Stomach (tissue), 9 donors: Measurements from ENCODE around the gene FANCE. TPM values are rescaled to one million over a fixed set of nuclear protein-coding genes. Genes with fewer than 3 reads are reported as not detected.

Experiments
- DNase-seq, 2 donors: peaks; one replicate each; pipeline versions ENCODE4 v3.0.0 to v3.0.0-alpha.2; 2013 to 2019
- H3K27ac ChIP-seq, 5 donors: fragments of 200-600 bp in 4 of 5; sonication (generic) in 4 of 5; one replicate each; pipeline ENCODE4 v1.5.1; 2013 to 2019; ENCODE audit warnings: mild to moderate bottlenecking in 1 of 5, moderate library complexity in 1 of 5
- H3K27me3 ChIP-seq, 3 donors: fragments of 200-600 bp; sonication (generic); one replicate each; pipeline ENCODE4 v1.5.1; 2017 to 2019; ENCODE audit warnings: mixed run types in 1 of 3
- H3K36me3 ChIP-seq, 4 donors: fragments of 200-600 bp; sonication (generic); 1 replicate in 3 of 4; 2 replicates in 1 of 4; pipeline ENCODE4 v1.5.1; 2016 to 2019
- H3K4me1 ChIP-seq, 4 donors: fragments of 200-600 bp; sonication (generic); one replicate each; pipeline ENCODE4 v1.5.1; 2016 to 2019
- H3K4me3 ChIP-seq, 4 donors: fragments of 200-600 bp; sonication (generic) in 3 of 4; one replicate each; pipeline ENCODE4 v1.5.1; 2016 to 2019; ENCODE audit warnings: mild to moderate bottlenecking in 1 of 4
- H3K9me3 ChIP-seq, 4 donors: fragments of 200-600 bp; sonication (generic); one replicate each; pipeline ENCODE4 v1.5.1; 2016 to 2019
- EP300 ChIP-seq: sonication (generic); formaldehyde crosslinking; IDR thresholded peaks from one replicate; pipeline ENCODE4 v1.6.1; 2017; ENCODE audit warnings: antibody characterized with exemption
- POLR2A ChIP-seq, 4 donors: fragments of 450-650 bp; IDR thresholded peaks; one replicate each; pipeline ENCODE4 v1.6.1; 2016; ENCODE audit warnings: antibody characterized with exemption in 4 of 4, control low read depth in 2 of 4, mild to moderate bottlenecking in 1 of 4, moderate library complexity in 1 of 4
- POLR2AphosphoS5 ChIP-seq, 3 donors: sonication (generic); formaldehyde crosslinking; IDR thresholded peaks; one replicate each; pipeline ENCODE4 v1.6.1; 2016; ENCODE audit warnings: antibody characterized with exemption in 3 of 3
- WGBS, 5 donors: extraction: QIAGEN DNeasy Blood & Tissue Kit in 3 of 5; methylation state at CpG; one replicate each; pipeline versions ENCODE4 v1.1.5 to v1.1.7; 2013 to 2018; 5-methylcytosine and 5-hydroxymethylcytosine counted together
- intact Hi-C: fragments of 100-400 bp; cut with DNase I; formaldehyde crosslinking; loops from one replicate; pipeline ENCODE4 v1.15.1; 2023; ENCODE audit warnings: low total_unique reads
- polyA plus RNA-seq, 3 donors: library from polyadenylated mRNA; stranded (reverse); fragments of 200-250 nt; gene quantifications; one replicate each; pipeline ENCODE4 v1.2.3, GENCODE V29; 2013
- total RNA-seq, 5 donors: library from RNA; depleted of rRNA; stranded (reverse); fragments of >200 nt; gene quantifications; one replicate each; pipeline versions ENCODE4 v1.1.0 to v1.2.3, GENCODE V29; 2014 to 2016
- TF ChIP-seq, protein P1 (sequence below), 7 experiments: fragments of 450-650 bp in 4 of 7; fragments of 200-600 bp in 3 of 7; sonication (generic) in 3 of 7; IDR thresholded peaks; one replicate each; pipeline ENCODE4 v1.5.1; 2016 to 2019; ENCODE audit warnings: antibody characterized with exemption in 7 of 7, control low read depth in 2 of 7, mild to moderate bottlenecking in 1 of 7
- donor health status: healthy with polysubstance abuse.
- donor health status: Bipolar disorder and iron deficiency.
- donor health status: healthy.

Gene FANCE
- total and polyA plus RNA-seq, 8 donors = 1.3 to 8.3 (median 3.3) TPM

DNA sequence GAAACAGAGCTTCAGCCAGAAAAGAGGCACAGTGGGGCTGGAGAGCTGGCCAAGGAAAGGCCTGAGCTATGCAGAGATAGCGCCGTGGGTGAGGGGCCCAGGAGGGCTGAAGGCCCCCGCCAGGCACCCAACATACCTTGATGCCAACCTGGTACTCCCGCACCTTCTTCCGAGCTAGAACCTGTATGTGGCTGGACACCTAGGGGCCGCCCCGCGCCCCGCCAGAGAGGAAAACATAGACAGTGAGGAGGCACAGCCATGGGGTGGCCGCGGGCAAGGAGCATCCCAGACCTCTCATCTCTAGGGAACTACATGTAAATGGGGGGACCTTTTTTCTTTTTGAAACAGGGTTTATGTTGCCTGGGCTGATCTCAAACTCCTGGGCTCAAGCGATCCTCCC is 28.0 kb downstream of the FANCE start:
- Histone ChIP-seq H3K27ac (peak overlapping the region in 1 of 5 donors; percentile 34), H3K9me3 (no peaks in the 10 kb centered on the region), H3K36me3 (peaks cover 11 to 90% (median 77%) of the 10 kb centered on the region in 4 donors), H3K27me3 (no peaks in the 10 kb centered on the region), H3K4me3 (no peak overlapping the region), H3K4me1 (peaks cover 3 to 24% (median 11%) of the 10 kb centered on the region in 4 donors)
- 89 to 95% (median 94%) methylated on average over 12 of the region's 12 CpGs for WGBS, 5 donors
- intact Hi-C loops = no loop called here
- no peak for DNase-seq
- TF ChIP-seq POLR2AphosphoS5 (IDR thresholded peaks at IDR 0.05) (no peak), EP300 (no peak), POLR2A (IDR thresholded peaks at IDR 0.05) (no peak)
- TF ChIP-seq, protein P1, sequence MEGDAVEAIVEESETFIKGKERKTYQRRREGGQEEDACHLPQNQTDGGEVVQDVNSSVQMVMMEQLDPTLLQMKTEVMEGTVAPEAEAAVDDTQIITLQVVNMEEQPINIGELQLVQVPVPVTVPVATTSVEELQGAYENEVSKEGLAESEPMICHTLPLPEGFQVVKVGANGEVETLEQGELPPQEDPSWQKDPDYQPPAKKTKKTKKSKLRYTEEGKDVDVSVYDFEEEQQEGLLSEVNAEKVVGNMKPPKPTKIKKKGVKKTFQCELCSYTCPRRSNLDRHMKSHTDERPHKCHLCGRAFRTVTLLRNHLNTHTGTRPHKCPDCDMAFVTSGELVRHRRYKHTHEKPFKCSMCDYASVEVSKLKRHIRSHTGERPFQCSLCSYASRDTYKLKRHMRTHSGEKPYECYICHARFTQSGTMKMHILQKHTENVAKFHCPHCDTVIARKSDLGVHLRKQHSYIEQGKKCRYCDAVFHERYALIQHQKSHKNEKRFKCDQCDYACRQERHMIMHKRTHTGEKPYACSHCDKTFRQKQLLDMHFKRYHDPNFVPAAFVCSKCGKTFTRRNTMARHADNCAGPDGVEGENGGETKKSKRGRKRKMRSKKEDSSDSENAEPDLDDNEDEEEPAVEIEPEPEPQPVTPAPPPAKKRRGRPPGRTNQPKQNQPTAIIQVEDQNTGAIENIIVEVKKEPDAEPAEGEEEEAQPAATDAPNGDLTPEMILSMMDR (IDR thresholded peaks at IDR 0.05) = no peak

DNA sequence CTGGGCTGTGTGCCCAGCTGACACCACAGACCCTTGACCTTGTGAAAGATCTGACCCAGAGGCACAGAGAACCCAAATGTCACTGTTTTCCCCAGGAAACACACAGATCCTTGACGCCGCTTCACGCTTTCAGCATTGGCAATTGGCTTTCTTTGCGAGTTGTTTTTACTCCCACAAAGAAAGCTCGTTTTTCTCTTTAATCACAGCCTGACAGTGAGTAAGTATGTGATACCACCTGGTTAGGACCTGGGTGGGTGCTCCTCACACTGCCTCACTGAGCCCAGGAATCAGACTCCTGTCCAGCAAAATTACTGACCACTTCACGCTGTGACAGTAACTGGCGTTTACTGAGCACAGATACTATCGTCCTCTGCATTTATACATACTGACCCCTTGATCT is 29.1 kb downstream of the FANCE start:
- Histone ChIP-seq H3K4me3 (no peak overlapping the region), H3K36me3 (peaks cover 8 to 79% (median 67%) of the 10 kb centered on the region in 4 donors), H3K27me3 (no peaks in the 10 kb centered on the region), H3K27ac (peak overlapping the region in 2 of 5 donors; percentile 14 to 98), H3K4me1 (peaks cover 14 to 34% (median 22%) of the 10 kb centered on the region in 4 donors), H3K9me3 (no peaks in the 10 kb centered on the region)
- no peak for TF ChIP-seq POLR2A (IDR thresholded peaks at IDR 0.05)
- no peak for TF ChIP-seq POLR2AphosphoS5 (IDR thresholded peaks at IDR 0.05)
- TF ChIP-seq, protein P1 (IDR thresholded peaks at IDR 0.05) = no peak
- TF ChIP-seq EP300 = no peak
- WGBS, 5 donors = 74 to 87% (median 85%) methylated on average over 8 of the region's 8 CpGs
- DNase-seq = no peak
- intact Hi-C loops = no loop called here

DNA sequence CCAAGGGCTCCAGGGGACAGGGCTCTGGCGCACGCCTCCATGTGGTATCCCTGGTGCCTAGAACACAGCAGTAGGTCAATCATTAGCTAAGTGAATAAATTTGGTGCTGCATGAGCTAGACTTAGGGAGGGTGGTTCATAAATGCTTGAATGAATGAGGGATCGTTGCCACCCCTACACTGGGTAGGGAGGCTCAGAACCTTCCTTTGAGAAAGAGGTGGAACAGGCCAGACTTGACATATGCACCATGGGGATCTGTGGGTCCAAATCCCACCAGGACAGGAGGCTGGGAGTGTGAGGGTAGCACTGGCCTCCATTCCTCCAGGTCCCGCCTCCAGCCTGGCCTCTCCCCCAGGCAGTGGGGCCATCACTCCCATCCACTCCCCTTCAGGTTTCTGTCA is 30.9 kb downstream of the FANCE start:
- Histone ChIP-seq H3K36me3 (peaks cover 8 to 61% (median 52%) of the 10 kb centered on the region in 4 donors), H3K9me3 (no peaks in the 10 kb centered on the region), H3K4me1 (peaks cover 32 to 52% (median 40%) of the 10 kb centered on the region in 4 donors), H3K4me3 (no peak overlapping the region), H3K27me3 (no peaks in the 10 kb centered on the region), H3K27ac (peak overlapping the region in 2 of 5 donors; percentile 45 to 98)
- intact Hi-C loops = no loop called here
- DNase-seq = no peak
- WGBS, 5 donors = 89 to 99% (median 97%) methylated on average over 4 of the region's 4 CpGs
- TF ChIP-seq, protein P1 (IDR thresholded peaks at IDR 0.05) = no peak
- TF ChIP-seq POLR2AphosphoS5 (IDR thresholded peaks at IDR 0.05) (no peak), EP300 (no peak), POLR2A (IDR thresholded peaks at IDR 0.05) (no peak)

DNA sequence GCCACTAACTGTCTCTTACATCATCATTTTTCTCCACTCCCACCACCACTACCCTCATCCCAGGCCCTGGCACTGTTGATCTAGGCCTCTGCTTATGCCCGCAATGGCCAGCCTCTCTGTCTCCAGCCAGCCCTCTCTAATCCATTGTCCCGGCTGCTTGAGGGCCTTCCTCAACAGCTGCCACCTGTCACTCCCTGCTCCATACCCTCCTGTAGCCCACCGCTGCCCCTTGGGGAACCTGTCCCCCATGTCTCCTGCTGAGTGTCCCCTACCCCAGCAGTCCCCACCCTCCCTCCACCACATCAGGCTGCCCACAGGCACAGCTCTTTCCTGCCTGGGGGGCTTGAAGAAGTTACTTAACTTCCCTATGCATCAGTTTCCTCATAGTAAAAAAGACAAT is 31.4 kb downstream of the FANCE start:
- WGBS, 5 donors = 85 to 91% (median 88%) methylated on average over 3 of the region's 3 CpGs
- TF ChIP-seq, protein P1 (IDR thresholded peaks at IDR 0.05) = no peak
- TF ChIP-seq POLR2A (IDR thresholded peaks at IDR 0.05) (no peak), POLR2AphosphoS5 (IDR thresholded peaks at IDR 0.05) (no peak)
- Histone ChIP-seq H3K36me3 (peaks cover 8 to 57% (median 47%) of the 10 kb centered on the region in 4 donors), H3K27me3 (no peaks in the 10 kb centered on the region), H3K27ac (peak overlapping the region in 2 of 5 donors; percentile 45 to 98), H3K4me3 (no peak overlapping the region), H3K4me1 (peaks cover 36 to 57% (median 44%) of the 10 kb centered on the region in 4 donors), H3K9me3 (no peaks in the 10 kb centered on the region)
- intact Hi-C loops = no loop called here
- DNase-seq = no peak
